ENCODE measurements around the gene CCDC9B.

- no peak for TF ChIP-seq CTCF (IDR thresholded peaks at IDR 0.05)
- TF ChIP-seq POLR2AphosphoS5 (IDR thresholded peaks at IDR 0.05): no peak
- TF ChIP-seq POLR2A (IDR thresholded peaks at IDR 0.05): no peak
Measured at GRCh38 chr15:40316931-40317330, 23.8 kb downstream of the CCDC9B start.

All from stomach (tissue), 4 donors.